A673 (cell line): ENCODE results near the gene TMEM236. TPM values are rescaled to one million over a fixed set of nuclear protein-coding genes. Genes with fewer than 3 reads are reported as not detected.
"Not testable (repeated sequence)": the region's sequence is repeated elsewhere in the genome, so short reads cannot be mapped to it uniquely, and the experiment has no call there.

Experiments used
- BruUV-seq: library from RNA; stranded (reverse); fragments of 400-500 nt; replicated peaks from 2 replicates; lab custom pipeline; 2021; lab: Mats Ljungman, UMichigan
- CTCF ChIA-PET: fragments of 300-600 bp; sonication (Branson Sonifier 250); formaldehyde crosslinking; loops from one replicate; lab custom pipeline; 2022; ENCODE audit warnings: antibody characterized with exemption; lab: Charles Lee
- POLR2A ChIA-PET: fragments of 300-600 bp; sonication (Branson Sonifier 250); formaldehyde crosslinking; loops from one replicate; lab custom pipeline; 2022; ENCODE audit warnings: antibody characterized with exemption; ENCODE audit not compliant: low non-redundant PET; lab: Charles Lee
- DNase-seq: peaks from one replicate; pipeline ENCODE4 v3.0.0-alpha.2; 2015; ENCODE audit warnings: low spot score
- H3K27ac ChIP-seq: fragments of 200-600 bp; sonication (generic); 2 replicates; pipeline ENCODE4 v1.5.1; 2016; ENCODE audit warnings: mixed run types, low read depth, mild to moderate bottlenecking, mixed read lengths, antibody characterized with exemption, low read length; ENCODE audit not compliant: poor library complexity, severe bottlenecking
- H3K27me3 ChIP-seq: fragments of 200-600 bp; sonication (generic); replicated peaks from 2 replicates; pipeline ENCODE4 v1.6.1; 2017; ENCODE audit warnings: mixed run types, low read depth, mild to moderate bottlenecking, mixed read lengths, antibody characterized with exemption, low read length; ENCODE audit not compliant: insufficient read depth, poor library complexity
- H3K36me3 ChIP-seq: fragments of 200-600 bp; sonication (generic); 2 replicates; pipeline ENCODE4 v1.6.1; 2016; ENCODE audit warnings: mixed run types, mild to moderate bottlenecking, mixed read lengths, antibody characterized with exemption, low read length; ENCODE audit not compliant: insufficient read depth, poor library complexity, severe bottlenecking
- H3K4me1 ChIP-seq: fragments of 200-600 bp; sonication (generic); 2 replicates; pipeline ENCODE4 v1.6.1; 2017; ENCODE audit warnings: mixed run types, mild to moderate bottlenecking, mixed read lengths, antibody characterized with exemption, low read length; ENCODE audit not compliant: insufficient read depth, poor library complexity, severe bottlenecking
- H3K4me3 ChIP-seq: fragments of 200-600 bp; sonication (generic); 2 replicates; pipeline ENCODE4 v1.5.1; 2016; ENCODE audit warnings: low read depth, mixed run types, mild to moderate bottlenecking, mixed read lengths, low read length; ENCODE audit not compliant: poor library complexity, severe bottlenecking
- H3K9me3 ChIP-seq: fragments of 200-600 bp; sonication (generic); 2 replicates; pipeline ENCODE4 v1.6.1; 2016; ENCODE audit warnings: mixed run types, low read depth, mild to moderate bottlenecking, mixed read lengths, antibody characterized with exemption, low read length; ENCODE audit not compliant: poor library complexity, severe bottlenecking
- CTCF ChIP-seq: fragments of 300-800, 200-600 bp; sonication (generic); conservative IDR thresholded peaks from 2 replicates; pipeline ENCODE4 v1.5.1; 2017; ENCODE audit warnings: low read depth, mild to moderate bottlenecking, antibody characterized with exemption, low read length, moderate library complexity, mixed read lengths
- EZH2 ChIP-seq: fragments of 200-600 bp; sonication (generic); IDR thresholded peaks from 2 replicates; pipeline ENCODE4 v1.6.1; 2017; ENCODE audit warnings: borderline replicate concordance, low read depth, mild to moderate bottlenecking, mixed read lengths, antibody characterized with exemption, low read length; ENCODE audit not compliant: poor library complexity, severe bottlenecking
- intact Hi-C: fragments of 100-400 bp; cut with micrococcal nuclease; formaldehyde crosslinking; loops from one replicate; pipeline ENCODE4 v1.10.0; 2022; ENCODE audit not compliant: unreplicated experiment
- total RNA-seq: library from RNA; stranded (reverse); gene quantifications from 2 replicates; pipeline ENCODE4 v1.2.3, GENCODE V29; 2021

Gene TMEM236
- total RNA-seq, 1 experiment from 2014 or later: 0.06 TPM

- no peaks in the 10 kb centered on the region for H3K27me3 ChIP-seq
- no peak overlapping the region for H3K27ac ChIP-seq
- CTCF ChIA-PET: no interaction called here
- TF ChIP-seq EZH2: no peak
- no peak for TF ChIP-seq CTCF
- H3K9me3 ChIP-seq: no peaks in the 10 kb centered on the region
- no peak for DNase-seq
- POLR2A ChIA-PET: no interaction called here
- peaks cover 25% of the 10 kb centered on the region for H3K36me3 ChIP-seq
- intact Hi-C loops: no loop called here
- H3K4me1 ChIP-seq: no peaks in the 10 kb centered on the region
- no TSS peak for BruUV-seq
- no peak overlapping the region for H3K4me3 ChIP-seq
These were observed 39.1 kb upstream of the TMEM236 start for GRCh38 chr10:17712717-17713471.

DNA sequence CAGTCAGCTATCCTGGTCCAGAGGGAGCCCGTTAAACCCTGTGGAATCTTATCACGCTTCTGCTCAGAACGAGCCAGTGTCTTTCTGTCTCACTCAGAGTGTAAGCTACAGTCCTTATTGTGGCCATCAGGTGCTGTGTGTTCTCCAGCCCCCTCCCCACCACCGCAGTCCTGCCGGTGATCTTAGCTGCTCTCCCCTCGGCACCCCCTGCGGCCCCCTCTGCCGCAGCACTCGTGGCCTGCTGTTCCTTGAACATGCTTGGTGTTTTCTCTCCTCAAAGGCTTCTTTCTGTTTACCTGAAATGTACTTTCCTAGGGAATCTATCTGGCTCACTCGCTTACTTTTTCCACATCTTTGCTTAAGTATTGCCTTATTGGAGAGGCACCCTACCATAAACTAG lies 38.2 kb upstream of the TMEM236 start:
- POLR2A ChIA-PET: no interaction called here
- no peak for DNase-seq
- no TSS peak for BruUV-seq
- Histone ChIP-seq H3K27me3 (no peaks in the 10 kb centered on the region), H3K9me3 (no peaks in the 10 kb centered on the region), H3K4me1 (no peaks in the 10 kb centered on the region), H3K27ac (no peak overlapping the region), H3K4me3 (no peak overlapping the region), H3K36me3 (peaks cover 23% of the 10 kb centered on the region)
- TF ChIP-seq CTCF: no peak
- TF ChIP-seq EZH2: no peak
- CTCF ChIA-PET: no interaction called here
- intact Hi-C loops: no loop called here

DNA sequence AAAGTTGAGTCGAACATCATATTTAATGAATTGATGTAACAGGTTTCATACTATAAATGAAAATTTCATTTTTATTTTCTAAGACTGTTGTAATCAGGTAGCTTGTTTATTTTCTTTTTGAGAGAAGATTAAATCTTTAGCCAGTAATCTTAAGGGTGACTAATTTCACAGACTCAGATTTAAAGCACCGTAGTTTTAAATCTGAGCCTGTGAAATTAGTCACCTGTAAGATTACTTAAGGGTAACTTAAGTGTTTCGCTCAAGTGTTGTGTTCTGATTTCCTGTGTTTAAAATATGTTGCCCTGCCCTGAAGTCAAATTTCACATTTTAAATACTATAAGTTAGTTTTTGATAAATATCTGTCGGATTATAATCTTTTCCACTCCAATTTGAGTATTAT lies 35.8 kb upstream of the TMEM236 start:
- Histone ChIP-seq H3K27ac (no peak overlapping the region), H3K4me1 (no peaks in the 10 kb centered on the region), H3K4me3 (no peak overlapping the region), H3K9me3 (no peaks in the 10 kb centered on the region), H3K36me3 (peaks cover 16% of the 10 kb centered on the region), H3K27me3 (no peaks in the 10 kb centered on the region)
- no TSS peak for BruUV-seq
- DNase-seq: no peak
- ChIA-PET POLR2A (no interaction called here), CTCF (no interaction called here)
- TF ChIP-seq CTCF (no peak), EZH2 (no peak)
- intact Hi-C loops: no loop called here

DNA sequence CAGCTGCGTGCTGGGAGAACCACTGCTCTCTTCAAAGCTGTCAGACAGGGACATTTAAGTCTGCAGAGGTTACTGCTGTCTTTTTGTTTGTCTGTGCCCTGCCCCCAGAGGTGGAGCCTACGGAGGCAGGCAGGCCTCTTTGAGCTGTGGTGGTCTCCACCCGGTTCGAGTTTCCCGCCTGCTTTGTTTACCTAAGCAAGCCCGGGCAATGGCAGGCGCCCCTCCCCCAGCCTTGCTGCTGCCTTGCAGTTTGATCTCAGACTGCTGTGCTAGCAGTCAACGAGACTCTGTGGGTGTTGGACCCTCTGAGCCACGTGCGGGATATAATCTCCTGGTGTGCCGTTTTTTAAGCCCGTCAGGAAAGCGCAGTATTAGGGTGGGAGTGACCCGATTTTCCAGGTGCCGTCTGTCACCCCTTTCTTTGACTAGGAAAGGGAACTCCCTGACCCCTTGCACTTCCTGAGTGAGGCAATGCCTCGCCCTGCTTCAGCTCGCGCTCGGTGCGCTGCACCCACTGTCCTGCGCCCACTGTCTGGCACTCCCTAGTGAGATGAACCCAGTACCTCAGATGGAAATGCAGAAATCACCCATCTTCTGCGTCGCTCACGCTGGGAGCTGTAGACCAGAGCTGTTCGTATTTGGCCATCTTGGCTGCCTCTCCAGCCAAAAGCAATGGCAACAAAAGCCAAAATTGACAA lies 29.5 kb upstream of the TMEM236 start:
- H3K9me3 ChIP-seq, CTCF ChIA-PET, H3K27me3 ChIP-seq, intact Hi-C loops, POLR2A ChIA-PET, H3K4me3 ChIP-seq, DNase-seq, BruUV-seq, H3K4me1 ChIP-seq, H3K36me3 ChIP-seq, H3K27ac ChIP-seq: not testable (repeated sequence)
